ENCODE data around the gene COX4I1.

DNA sequence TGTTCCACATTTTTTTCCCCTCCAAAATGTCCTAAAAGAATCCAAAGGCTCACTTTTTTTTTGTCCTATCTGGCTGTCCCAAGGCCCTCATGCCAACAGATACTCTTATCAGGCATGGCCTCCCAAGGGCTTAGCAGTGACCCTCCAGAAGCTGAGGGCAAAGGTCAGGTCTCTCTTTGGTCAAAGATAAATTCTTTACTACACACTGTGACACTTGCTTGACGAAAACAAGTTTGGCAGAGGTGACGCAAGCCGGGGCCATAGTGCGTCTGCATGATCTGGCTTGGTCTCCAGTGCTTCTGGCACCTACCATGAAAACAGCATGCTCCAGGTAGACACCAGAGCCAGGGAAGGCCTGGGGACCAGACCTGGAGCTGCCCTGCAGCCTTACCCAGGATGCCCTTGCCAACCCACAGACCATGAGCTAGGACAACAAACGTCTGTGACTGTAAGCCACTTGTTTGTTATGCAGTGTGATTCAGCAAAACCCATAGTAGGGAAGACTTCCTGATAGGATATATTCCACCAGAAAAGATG lies 50.9 kb downstream of the COX4I1 start:
- TF ChIP-seq, protein P1, sequence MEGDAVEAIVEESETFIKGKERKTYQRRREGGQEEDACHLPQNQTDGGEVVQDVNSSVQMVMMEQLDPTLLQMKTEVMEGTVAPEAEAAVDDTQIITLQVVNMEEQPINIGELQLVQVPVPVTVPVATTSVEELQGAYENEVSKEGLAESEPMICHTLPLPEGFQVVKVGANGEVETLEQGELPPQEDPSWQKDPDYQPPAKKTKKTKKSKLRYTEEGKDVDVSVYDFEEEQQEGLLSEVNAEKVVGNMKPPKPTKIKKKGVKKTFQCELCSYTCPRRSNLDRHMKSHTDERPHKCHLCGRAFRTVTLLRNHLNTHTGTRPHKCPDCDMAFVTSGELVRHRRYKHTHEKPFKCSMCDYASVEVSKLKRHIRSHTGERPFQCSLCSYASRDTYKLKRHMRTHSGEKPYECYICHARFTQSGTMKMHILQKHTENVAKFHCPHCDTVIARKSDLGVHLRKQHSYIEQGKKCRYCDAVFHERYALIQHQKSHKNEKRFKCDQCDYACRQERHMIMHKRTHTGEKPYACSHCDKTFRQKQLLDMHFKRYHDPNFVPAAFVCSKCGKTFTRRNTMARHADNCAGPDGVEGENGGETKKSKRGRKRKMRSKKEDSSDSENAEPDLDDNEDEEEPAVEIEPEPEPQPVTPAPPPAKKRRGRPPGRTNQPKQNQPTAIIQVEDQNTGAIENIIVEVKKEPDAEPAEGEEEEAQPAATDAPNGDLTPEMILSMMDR (conservative IDR thresholded peaks at IDR 0.05 in 1 of 2, IDR thresholded peaks at IDR 0.05 in 1 of 2; ENCODE audit: extremely low read depth in 1 of 2, insufficient read depth in 1 of 2, low read depth in 1 of 2, low read length in 2 of 2) = no peak
- TF ChIP-seq EZH2 (IDR thresholded peaks at IDR 0.05; ENCODE audit: borderline replicate concordance, low read length) = no peak
